ENCODE measurements around the gene FBXO2.
"Not testable (repeated sequence)": the region's sequence is repeated elsewhere in the genome, so short reads cannot be mapped to it uniquely, and the experiment has no call there.

Gene FBXO2

DNA sequence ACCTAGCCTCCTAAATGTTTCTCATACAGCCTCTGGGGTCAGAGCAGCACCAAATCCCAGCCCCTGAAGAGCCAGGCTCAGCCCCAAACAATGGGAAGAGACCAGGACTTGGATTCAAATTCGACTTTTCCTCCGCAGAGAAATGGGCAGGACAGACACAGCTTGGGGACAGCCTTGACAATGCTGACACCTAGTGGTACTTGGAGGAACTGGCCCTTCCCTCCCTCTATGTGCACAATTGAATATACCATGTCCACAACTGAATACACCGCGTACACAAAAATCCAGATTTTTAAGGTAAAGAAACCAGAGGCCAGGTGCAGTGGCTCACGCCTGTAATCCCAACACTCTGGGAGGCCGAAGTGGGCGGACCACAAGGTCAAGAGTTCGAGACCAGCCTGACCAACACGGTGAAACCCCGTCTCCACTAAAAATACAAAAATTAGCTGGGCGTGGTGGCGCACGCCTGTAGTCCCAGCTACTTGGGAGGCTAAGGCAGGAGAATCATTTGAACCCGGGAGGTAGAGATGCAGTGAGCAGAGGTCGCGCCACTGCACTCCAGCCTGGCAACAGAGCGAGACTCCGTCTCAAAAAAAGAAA lies 11.7 kb downstream of the FBXO2 start:
- not testable (repeated sequence) for H3K79me2 ChIP-seq (ENCODE audit: insufficient read depth, low read length); H3K9me3 ChIP-seq (ENCODE audit: insufficient read depth, low read length, severe bottlenecking); H3K36me3 ChIP-seq (ENCODE audit: insufficient read depth, low read length); H3K27me3 ChIP-seq (ENCODE audit: insufficient read depth, low read length, poor library complexity); H3K4me1 ChIP-seq (ENCODE audit: insufficient read depth, low read length); H3K27ac ChIP-seq (ENCODE audit: low read length); H2AFZ ChIP-seq (ENCODE audit: low read depth, low read length); H3K9ac ChIP-seq (ENCODE audit: low read depth, low read length); H3K4me2 ChIP-seq (ENCODE audit: insufficient read depth, low read length); H3K4me3 ChIP-seq (ENCODE audit: low read depth in 1 of 2, low read length in 2 of 2); H4K20me1 ChIP-seq (ENCODE audit: insufficient read depth, low read length)
- ATAC-seq (ENCODE audit: insufficient read depth, low read depth) (peak; percentile 88), DNase-seq (peak; percentile 73)
- TF ChIP-seq, protein P1, sequence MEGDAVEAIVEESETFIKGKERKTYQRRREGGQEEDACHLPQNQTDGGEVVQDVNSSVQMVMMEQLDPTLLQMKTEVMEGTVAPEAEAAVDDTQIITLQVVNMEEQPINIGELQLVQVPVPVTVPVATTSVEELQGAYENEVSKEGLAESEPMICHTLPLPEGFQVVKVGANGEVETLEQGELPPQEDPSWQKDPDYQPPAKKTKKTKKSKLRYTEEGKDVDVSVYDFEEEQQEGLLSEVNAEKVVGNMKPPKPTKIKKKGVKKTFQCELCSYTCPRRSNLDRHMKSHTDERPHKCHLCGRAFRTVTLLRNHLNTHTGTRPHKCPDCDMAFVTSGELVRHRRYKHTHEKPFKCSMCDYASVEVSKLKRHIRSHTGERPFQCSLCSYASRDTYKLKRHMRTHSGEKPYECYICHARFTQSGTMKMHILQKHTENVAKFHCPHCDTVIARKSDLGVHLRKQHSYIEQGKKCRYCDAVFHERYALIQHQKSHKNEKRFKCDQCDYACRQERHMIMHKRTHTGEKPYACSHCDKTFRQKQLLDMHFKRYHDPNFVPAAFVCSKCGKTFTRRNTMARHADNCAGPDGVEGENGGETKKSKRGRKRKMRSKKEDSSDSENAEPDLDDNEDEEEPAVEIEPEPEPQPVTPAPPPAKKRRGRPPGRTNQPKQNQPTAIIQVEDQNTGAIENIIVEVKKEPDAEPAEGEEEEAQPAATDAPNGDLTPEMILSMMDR (IDR thresholded peaks at IDR 0.05; ENCODE audit: borderline replicate concordance, extremely low read depth, low read length, poor library complexity, severe bottlenecking), result peak; percentile 96

DNA sequence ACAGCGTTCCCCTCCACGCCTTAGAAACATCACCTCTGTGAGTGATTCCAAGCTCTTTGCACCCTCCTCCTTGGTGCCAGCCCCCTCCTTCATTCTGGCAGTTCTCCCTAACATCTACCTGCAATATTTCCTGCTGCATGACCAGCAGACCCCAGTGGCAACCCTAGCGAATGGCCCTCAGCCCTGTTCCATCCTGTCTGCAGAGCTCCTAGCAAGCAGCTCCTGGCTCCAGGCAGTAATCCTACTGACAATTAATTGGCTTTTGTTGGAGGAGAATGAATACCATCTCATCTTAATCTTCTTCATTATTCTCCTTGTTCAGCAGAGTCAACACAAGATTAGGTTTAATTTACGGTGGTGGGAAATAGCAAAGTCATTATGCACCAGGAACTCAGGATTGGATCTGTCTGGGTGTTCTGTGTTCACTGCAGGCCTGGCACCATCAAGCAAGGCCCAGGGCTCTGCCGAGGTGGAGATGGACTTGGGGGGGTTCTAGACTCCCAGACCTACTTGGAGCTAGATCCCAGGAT lies 12.4 kb downstream of the FBXO2 start:
- DNase-seq (no peak), ATAC-seq (ENCODE audit: insufficient read depth, low read depth) (no peak)
- Histone ChIP-seq H3K4me3 (ENCODE audit: low read depth in 1 of 2, low read length in 2 of 2) (no peak overlapping the region), H3K27me3 (ENCODE audit: insufficient read depth, low read length, poor library complexity) (no peaks in the 10 kb centered on the region), H3K9ac (ENCODE audit: low read depth, low read length) (no peak overlapping the region), H3K36me3 (ENCODE audit: insufficient read depth, low read length) (no peaks in the 10 kb centered on the region), H2AFZ (ENCODE audit: low read depth, low read length) (no peak overlapping the region), H3K9me3 (ENCODE audit: insufficient read depth, low read length, severe bottlenecking) (no peaks in the 10 kb centered on the region), H3K79me2 (ENCODE audit: insufficient read depth, low read length) (no peaks in the 10 kb centered on the region), H4K20me1 (ENCODE audit: insufficient read depth, low read length) (peaks cover 12% of the 10 kb centered on the region; the same call in 1 of the 2 replicates), H3K4me1 (ENCODE audit: insufficient read depth, low read length) (no peaks in the 10 kb centered on the region), H3K4me2 (ENCODE audit: insufficient read depth, low read length) (no peak overlapping the region), H3K27ac (ENCODE audit: low read length) (no peak overlapping the region)
- TF ChIP-seq EZH2 (IDR thresholded peaks at IDR 0.05; ENCODE audit: borderline replicate concordance, low read depth, low read length, severe bottlenecking), result no peak
- TF ChIP-seq, protein P1 (IDR thresholded peaks at IDR 0.05; ENCODE audit: borderline replicate concordance, extremely low read depth, low read length, poor library complexity, severe bottlenecking), result no peak

DNA sequence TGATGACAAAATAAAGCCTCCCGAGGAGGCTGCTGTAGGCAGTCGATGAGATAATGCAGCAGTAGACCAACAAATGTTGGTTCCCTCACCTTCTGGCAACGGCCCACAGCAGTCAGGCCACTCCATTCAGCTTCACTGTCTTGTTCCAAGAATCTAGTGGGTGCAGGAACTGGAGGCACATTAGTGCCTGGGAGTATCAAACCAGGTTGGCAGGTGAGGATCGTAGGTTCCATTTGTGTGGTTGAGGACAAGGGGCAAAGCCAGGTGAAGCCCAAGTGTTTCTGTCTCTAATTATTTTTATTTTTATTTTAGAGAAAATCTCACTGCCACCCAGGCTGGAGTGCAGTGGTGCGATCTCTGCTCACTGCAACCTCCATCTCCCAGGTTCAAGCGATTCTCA lies 13.3 kb downstream of the FBXO2 start:
- no peak for TF ChIP-seq EZH2 (IDR thresholded peaks at IDR 0.05; ENCODE audit: borderline replicate concordance, low read depth, low read length, severe bottlenecking)
- TF ChIP-seq, protein P1 (IDR thresholded peaks at IDR 0.05; ENCODE audit: borderline replicate concordance, extremely low read depth, low read length, poor library complexity, severe bottlenecking), result no peak
- H3K79me2 ChIP-seq (ENCODE audit: insufficient read depth, low read length), result no peaks in the 10 kb centered on the region
- H3K4me2 ChIP-seq (ENCODE audit: insufficient read depth, low read length), result no peak overlapping the region
- H2AFZ ChIP-seq (ENCODE audit: low read depth, low read length), result no peak overlapping the region
- DNase-seq, result no peak
- H3K9me3 ChIP-seq (ENCODE audit: insufficient read depth, low read length, severe bottlenecking), result no peaks in the 10 kb centered on the region
- no peak for ATAC-seq (ENCODE audit: insufficient read depth, low read depth)
- no peak overlapping the region for H3K9ac ChIP-seq (ENCODE audit: low read depth, low read length)
- no peak overlapping the region for H3K4me3 ChIP-seq (ENCODE audit: low read depth in 1 of 2, low read length in 2 of 2)
- no peaks in the 10 kb centered on the region for H3K27me3 ChIP-seq (ENCODE audit: insufficient read depth, low read length, poor library complexity)
- H4K20me1 ChIP-seq (ENCODE audit: insufficient read depth, low read length), result peaks cover 19% of the 10 kb centered on the region
- H3K36me3 ChIP-seq (ENCODE audit: insufficient read depth, low read length), result no peaks in the 10 kb centered on the region
- no peaks in the 10 kb centered on the region for H3K4me1 ChIP-seq (ENCODE audit: insufficient read depth, low read length)
- H3K27ac ChIP-seq (ENCODE audit: low read length), result no peak overlapping the region
